Lower leg skin (tissue), 4 donors: ENCODE data around the gene ADARB2. TPM values are rescaled to one million over a fixed set of nuclear protein-coding genes. Genes with fewer than 3 reads are reported as not detected.

Experiments
- DNase-seq, 2 donors: peaks; one replicate each; pipeline ENCODE4 v3.0.0-alpha.2; 2019; ENCODE audit warnings: low spot score in 2 of 2
- H3K4me3 ChIP-seq: fragments of 200-600 bp; sonication (generic); 2 replicates; pipeline ENCODE4 v1.5.1; 2017; ENCODE audit warnings: mild to moderate bottlenecking, low read depth; ENCODE audit not compliant: poor library complexity, severe bottlenecking
- POLR2A ChIP-seq, 2 donors: fragments of 450-650 bp; IDR thresholded peaks; one replicate each; pipeline ENCODE4 v1.6.1; 2016 to 2017; ENCODE audit warnings: antibody characterized with exemption in 2 of 2, mild to moderate bottlenecking in 1 of 2, moderate library complexity in 1 of 2
- WGBS, 2 donors: methylation state at CpG; one replicate each; pipeline ENCODE4 v1.1.5; 2018; 5-methylcytosine and 5-hydroxymethylcytosine counted together
- intact Hi-C: fragments of 100-400 bp; cut with DNase I; formaldehyde crosslinking; loops from one replicate; pipeline ENCODE4 v1.15.0; 2023; ENCODE audit warnings: low total_unique reads
- total RNA-seq, 4 donors: library from RNA; depleted of rRNA; stranded (reverse); fragments of >200 nt; gene quantifications; one replicate each; pipeline ENCODE4 v1.1.0, GENCODE V29; 2016
- TF ChIP-seq, protein P1 (sequence below), 3 donors: fragments of 450-650 bp; IDR thresholded peaks; one replicate each; pipeline ENCODE4 v1.5.1; 2016; ENCODE audit warnings: antibody characterized with exemption in 3 of 3, mild to moderate bottlenecking in 3 of 3, moderate library complexity in 2 of 3

The ADARB2 gene
- total RNA-seq, 4 donors from 2014 or later: 0.72 to 3.6 (median 1.8) TPM

DNA sequence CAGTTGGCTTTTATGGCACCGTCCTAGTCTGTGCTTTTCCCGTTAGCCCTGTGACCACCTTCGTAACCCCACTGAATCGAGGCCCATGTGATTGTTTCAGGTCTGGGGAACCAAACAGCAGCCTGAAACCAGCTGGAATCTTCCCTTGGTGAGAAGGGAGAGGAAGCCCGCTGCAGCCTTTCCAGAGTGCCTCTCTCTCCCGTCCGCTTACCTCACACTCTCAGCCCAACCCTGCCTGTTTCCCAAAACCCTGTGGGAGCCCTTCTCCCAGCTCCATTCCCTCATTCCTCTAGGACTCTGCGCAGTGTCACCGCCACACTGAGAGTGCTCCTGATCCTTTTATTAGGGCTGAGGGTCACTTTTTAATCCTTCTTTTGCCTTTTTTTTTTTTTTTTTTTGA is 541.5 kb downstream of the ADARB2 start:
- H3K4me3 ChIP-seq: no peak overlapping the region
- TF ChIP-seq POLR2A (IDR thresholded peaks at IDR 0.05): no peak
- TF ChIP-seq, protein P1, sequence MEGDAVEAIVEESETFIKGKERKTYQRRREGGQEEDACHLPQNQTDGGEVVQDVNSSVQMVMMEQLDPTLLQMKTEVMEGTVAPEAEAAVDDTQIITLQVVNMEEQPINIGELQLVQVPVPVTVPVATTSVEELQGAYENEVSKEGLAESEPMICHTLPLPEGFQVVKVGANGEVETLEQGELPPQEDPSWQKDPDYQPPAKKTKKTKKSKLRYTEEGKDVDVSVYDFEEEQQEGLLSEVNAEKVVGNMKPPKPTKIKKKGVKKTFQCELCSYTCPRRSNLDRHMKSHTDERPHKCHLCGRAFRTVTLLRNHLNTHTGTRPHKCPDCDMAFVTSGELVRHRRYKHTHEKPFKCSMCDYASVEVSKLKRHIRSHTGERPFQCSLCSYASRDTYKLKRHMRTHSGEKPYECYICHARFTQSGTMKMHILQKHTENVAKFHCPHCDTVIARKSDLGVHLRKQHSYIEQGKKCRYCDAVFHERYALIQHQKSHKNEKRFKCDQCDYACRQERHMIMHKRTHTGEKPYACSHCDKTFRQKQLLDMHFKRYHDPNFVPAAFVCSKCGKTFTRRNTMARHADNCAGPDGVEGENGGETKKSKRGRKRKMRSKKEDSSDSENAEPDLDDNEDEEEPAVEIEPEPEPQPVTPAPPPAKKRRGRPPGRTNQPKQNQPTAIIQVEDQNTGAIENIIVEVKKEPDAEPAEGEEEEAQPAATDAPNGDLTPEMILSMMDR (IDR thresholded peaks at IDR 0.05): no peak
- no peak for DNase-seq
- intact Hi-C loops: no loop called here
- WGBS, 2 donors: 71 to 74% methylated on average over 9 of the region's 9 CpGs

GRCh38 chr10:1194161-1194560 is 543.2 kb downstream of the ADARB2 start:
- DNase-seq: no peak
- WGBS, 2 donors: 77 to 79% methylated on average over 7 of the region's 7 CpGs
- no peak for TF ChIP-seq POLR2A (IDR thresholded peaks at IDR 0.05)
- TF ChIP-seq, protein P1 (IDR thresholded peaks at IDR 0.05): no peak
- no peak overlapping the region for H3K4me3 ChIP-seq
- intact Hi-C loops: no loop called here

DNA sequence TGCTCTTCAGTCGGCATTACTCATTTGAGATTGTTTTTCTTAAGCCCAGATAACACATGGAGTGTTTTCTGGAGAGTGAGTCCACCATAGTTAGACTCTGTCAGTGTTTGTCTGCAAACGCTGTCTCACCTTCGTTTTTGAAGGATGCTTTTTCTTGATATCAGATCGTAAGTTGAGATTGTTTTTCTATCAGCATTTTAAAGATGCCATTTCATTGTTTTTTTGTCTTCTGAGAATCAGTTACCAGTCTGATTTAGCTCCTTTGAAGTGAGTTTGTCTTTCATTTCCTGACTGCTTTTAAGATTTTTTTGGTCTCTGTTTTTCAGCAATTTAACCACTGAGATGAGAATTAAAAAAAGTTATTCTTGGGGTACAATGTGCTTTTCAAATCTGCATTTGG is 543.8 kb downstream of the ADARB2 start:
- WGBS, 2 donors: 58 to 59% methylated on average over 4 of the region's 4 CpGs
- TF ChIP-seq POLR2A (IDR thresholded peaks at IDR 0.05): no peak
- TF ChIP-seq, protein P1 (IDR thresholded peaks at IDR 0.05): no peak
- intact Hi-C loops: no loop called here

DNA sequence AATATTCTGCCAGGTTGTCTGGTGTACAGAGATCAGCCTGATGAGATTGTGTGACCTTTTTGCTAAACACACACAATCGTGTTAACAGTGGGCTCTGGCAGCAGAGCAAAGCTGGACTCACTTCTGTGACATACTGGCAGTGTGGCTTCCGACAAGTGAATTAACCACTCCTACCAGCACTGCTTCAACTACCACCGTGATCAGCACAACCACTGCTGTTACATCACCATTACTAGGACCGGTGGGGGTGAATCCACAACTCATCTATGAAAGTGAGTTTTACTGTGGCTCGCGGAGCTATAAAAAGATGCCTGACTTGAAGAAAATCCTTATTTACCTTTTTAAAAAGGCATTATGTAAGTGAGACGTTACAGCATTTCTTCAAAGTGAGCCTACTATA is 545.6 kb downstream of the ADARB2 start:
- TF ChIP-seq, protein P1 (IDR thresholded peaks at IDR 0.05): no peak
- TF ChIP-seq POLR2A (IDR thresholded peaks at IDR 0.05): no peak
- no peak overlapping the region for H3K4me3 ChIP-seq
- no peak for DNase-seq
- WGBS, 2 donors: 72 to 74% methylated on average over 7 of the region's 7 CpGs
- intact Hi-C loops: no loop called here

More for the DNA sequence above, 543.8 kb downstream of the ADARB2 start:
- no peak for DNase-seq
- no peak overlapping the region for H3K4me3 ChIP-seq

DNA sequence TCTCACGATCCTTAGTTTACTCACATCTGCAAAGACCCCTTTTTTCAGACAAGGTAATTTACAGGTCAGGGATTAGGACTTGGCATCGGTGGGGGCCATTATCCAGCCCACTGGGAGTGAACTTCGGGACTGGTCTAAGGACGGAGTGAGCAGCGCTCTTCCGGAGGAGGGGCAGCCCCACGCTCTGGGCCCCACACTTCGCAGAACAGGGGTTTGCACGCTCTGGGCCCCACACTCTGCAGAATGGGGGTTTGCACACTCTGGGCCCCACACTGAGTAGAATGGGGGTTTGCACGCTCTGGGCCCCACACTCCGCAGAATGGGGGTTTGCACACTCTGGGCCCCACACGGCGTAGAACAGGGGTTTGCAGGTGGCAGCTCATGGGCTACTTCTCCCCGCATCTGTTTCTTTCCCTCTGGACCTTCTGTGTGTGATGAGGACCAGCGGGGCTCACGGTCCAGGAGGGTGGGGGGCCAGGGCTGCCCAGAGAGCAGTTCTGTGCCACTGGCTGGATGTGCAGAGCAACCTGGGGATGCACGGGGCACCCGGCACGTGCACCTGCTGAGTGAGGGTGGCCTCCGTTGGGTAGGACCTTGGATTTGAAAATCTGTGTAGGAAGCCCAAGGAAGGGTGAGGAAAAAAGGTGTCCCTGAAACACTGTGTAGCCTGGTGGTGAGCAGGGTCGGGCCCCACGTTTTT is 546.4 kb downstream of the ADARB2 start:
- H3K4me3 ChIP-seq: no peak overlapping the region
- 90 to 91% methylated on average over 21 to 22 of the region's 22 CpGs for WGBS, 2 donors
- intact Hi-C loops: no loop called here
- DNase-seq: no peak
- TF ChIP-seq POLR2A (IDR thresholded peaks at IDR 0.05): no peak
- TF ChIP-seq, protein P1 (IDR thresholded peaks at IDR 0.05): no peak

GRCh38 chr10:1190052-1190395 is 547.3 kb downstream of the ADARB2 start:
- 78 to 86% methylated on average over 12 of the region's 12 CpGs for WGBS, 2 donors
- intact Hi-C loops: no loop called here

More at GRCh38 chr10:1190052-1190395, 547.3 kb downstream of the ADARB2 start:
- DNase-seq: no peak
- no peak overlapping the region for H3K4me3 ChIP-seq
- TF ChIP-seq, protein P1 (IDR thresholded peaks at IDR 0.05): no peak
- TF ChIP-seq POLR2A (IDR thresholded peaks at IDR 0.05): no peak
